ENCODE measurements around the gene TPCN1.

DNA sequence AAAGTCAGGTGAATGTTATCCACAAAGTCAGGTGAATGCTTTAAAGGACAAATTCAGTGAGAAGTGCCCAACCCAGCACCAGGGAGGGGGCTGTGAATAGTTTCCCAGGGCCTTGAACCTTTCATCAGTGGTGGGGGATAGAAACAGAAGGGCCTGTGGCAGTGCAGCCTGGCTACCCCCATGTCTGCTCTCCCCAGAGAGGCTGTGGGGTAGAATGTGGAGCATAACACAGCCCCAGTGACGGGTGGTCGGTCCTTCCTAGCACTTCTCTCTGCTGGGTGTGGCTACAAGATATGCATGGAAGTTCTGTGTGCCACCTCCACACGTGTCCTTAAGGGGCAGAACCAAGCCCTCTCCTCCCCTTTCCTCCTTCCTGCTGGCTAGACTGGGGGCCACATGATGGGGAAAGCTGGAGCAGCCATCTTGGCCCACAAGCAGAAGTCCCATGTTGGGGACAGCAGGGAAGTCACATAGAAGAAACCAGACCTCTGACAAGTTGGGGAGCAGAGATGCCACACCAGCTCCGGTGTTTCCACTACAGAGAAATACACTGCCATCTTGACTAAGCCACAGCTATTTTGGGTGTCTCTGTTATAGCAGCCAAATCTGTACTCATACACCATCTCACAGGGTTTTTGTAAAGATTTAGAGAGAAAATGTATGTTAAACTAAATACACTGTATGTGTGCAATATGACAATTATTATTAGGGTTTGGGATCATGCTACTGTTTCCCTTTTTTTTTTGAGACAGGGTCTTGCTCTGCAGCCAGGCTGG lies 18.8 kb upstream of the TPCN1 start:
- TF ChIP-seq, protein P1, sequence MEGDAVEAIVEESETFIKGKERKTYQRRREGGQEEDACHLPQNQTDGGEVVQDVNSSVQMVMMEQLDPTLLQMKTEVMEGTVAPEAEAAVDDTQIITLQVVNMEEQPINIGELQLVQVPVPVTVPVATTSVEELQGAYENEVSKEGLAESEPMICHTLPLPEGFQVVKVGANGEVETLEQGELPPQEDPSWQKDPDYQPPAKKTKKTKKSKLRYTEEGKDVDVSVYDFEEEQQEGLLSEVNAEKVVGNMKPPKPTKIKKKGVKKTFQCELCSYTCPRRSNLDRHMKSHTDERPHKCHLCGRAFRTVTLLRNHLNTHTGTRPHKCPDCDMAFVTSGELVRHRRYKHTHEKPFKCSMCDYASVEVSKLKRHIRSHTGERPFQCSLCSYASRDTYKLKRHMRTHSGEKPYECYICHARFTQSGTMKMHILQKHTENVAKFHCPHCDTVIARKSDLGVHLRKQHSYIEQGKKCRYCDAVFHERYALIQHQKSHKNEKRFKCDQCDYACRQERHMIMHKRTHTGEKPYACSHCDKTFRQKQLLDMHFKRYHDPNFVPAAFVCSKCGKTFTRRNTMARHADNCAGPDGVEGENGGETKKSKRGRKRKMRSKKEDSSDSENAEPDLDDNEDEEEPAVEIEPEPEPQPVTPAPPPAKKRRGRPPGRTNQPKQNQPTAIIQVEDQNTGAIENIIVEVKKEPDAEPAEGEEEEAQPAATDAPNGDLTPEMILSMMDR (IDR thresholded peaks at IDR 0.05): no peak
- no peak for TF ChIP-seq POLR2A (IDR thresholded peaks at IDR 0.05)
